ENCODE data around the gene ZMIZ1. TPM values are rescaled to one million over a fixed set of nuclear protein-coding genes. Genes with fewer than 3 reads are reported as not detected.

The ZMIZ1 gene
- total and polyA plus RNA-seq, 7 experiments from 2014 or later: 1.8 to 57.2 (median 14.2) TPM

DNA sequence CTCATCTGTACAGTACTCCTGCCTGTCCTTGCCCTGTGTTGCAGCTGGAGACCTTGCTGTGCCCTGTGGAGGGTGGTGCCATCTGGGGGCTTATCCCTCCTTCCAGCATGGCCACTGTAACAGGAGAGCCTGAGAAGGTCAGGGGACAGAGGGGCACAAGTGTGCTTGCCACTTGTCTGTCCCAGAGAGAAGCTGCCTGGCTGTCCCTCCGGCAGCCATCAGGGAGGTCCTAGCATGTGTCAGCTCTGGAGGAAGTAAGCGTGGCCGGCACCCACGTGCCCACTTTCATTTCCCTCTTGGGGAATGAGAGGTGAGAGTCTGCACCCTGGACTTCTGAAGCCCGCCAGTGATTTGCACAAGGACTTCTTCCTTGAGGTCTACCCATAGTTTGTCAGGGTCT is 181.5 kb downstream of the ZMIZ1 start:
- peak overlapping the region in 2 of 9 donors; percentile 31 to 88 for H3K27ac Mint-ChIP-seq
- ChIA-PET POLR2A (no interaction called here), CTCF (no interaction called here)
- ATAC-seq: peak; percentile 70
- Histone ChIP-seq H3K36me3 (ENCODE audit: control insufficient read depth in 2 of 3, insufficient read depth in 3 of 3, low read length in 3 of 3) (no peaks in the 10 kb centered on the region), H3K4me3 (ENCODE audit: low read length) (no peak overlapping the region), H3K4me1 (ENCODE audit: control insufficient read depth in 2 of 2, insufficient read depth in 2 of 2, low read length in 2 of 2) (peaks cover 3 to 52% of the 10 kb centered on the region in 2 donors), H3K27me3 (ENCODE audit: control insufficient read depth in 2 of 2, insufficient read depth in 2 of 2, low read length in 2 of 2) (no peaks in the 10 kb centered on the region), H3K27ac (ENCODE audit: low read depth, low read length) (no peak overlapping the region), H3K9me3 (ENCODE audit: control insufficient read depth in 2 of 3, low read length in 3 of 3) (no peaks in the 10 kb centered on the region)
- intact Hi-C loops (cut with micrococcal nuclease): no loop called here
- H3K9me3 Mint-ChIP-seq: peaks cover 0 to 5% (median 0%) of the 10 kb centered on the region in 11 donors
- no peaks in the 10 kb centered on the region for H3K27me3 Mint-ChIP-seq
- no peak for DNase-seq
- H3K4me3 Mint-ChIP-seq: peak overlapping the region in 1 of 10 donors; percentile 80
- peaks cover 17 to 70% (median 33%) of the 10 kb centered on the region in 7 donors for H3K4me1 Mint-ChIP-seq
- peaks cover 0 to 4% (median 0%) of the 10 kb centered on the region in 5 donors for H3K36me3 Mint-ChIP-seq

DNA sequence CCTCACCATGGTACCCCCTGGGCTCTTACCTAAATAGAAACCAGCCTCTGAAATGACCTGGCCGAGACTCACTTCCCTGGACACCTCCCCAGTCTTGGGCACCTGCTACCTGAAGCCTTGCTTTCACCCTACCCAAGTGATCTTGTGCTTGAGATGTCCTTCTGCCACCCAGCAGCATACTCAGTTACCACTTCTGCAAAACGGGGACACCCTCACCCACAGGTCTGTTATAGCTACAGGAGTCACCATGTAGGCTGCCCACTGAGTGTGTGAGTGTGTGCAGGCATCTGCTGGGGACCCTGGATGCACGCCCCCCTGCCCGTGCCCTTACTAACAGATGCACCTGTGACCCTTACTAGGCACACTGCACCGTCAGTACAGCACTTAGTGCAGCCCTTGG is 183.7 kb downstream of the ZMIZ1 start:
- Mint-ChIP-seq H3K9me3 (peaks cover 0 to 7% (median 0%) of the 10 kb centered on the region in 11 donors), H3K27me3 (no peaks in the 10 kb centered on the region), H3K36me3 (peaks cover 0 to 4% (median 0%) of the 10 kb centered on the region in 5 donors), H3K4me1 (peaks cover 8 to 63% (median 18%) of the 10 kb centered on the region in 7 donors), H3K4me3 (no peak overlapping the region), H3K27ac (peak overlapping the region in 1 of 9 donors; percentile 11)
- Histone ChIP-seq H3K36me3 (ENCODE audit: control insufficient read depth in 2 of 3, insufficient read depth in 3 of 3, low read length in 3 of 3) (no peaks in the 10 kb centered on the region), H3K4me3 (ENCODE audit: low read length) (no peak overlapping the region), H3K9me3 (ENCODE audit: control insufficient read depth in 2 of 3, low read length in 3 of 3) (no peaks in the 10 kb centered on the region), H3K4me1 (ENCODE audit: control insufficient read depth in 2 of 2, insufficient read depth in 2 of 2, low read length in 2 of 2) (peaks cover 0 to 32% of the 10 kb centered on the region in 2 donors), H3K27ac (ENCODE audit: low read depth, low read length) (no peak overlapping the region), H3K27me3 (ENCODE audit: control insufficient read depth in 2 of 2, insufficient read depth in 2 of 2, low read length in 2 of 2) (no peaks in the 10 kb centered on the region)
- intact Hi-C loops (cut with micrococcal nuclease): no loop called here
- no peak for DNase-seq
- ChIA-PET CTCF (no interaction called here), POLR2A (no interaction called here)
- no peak for ATAC-seq

DNA sequence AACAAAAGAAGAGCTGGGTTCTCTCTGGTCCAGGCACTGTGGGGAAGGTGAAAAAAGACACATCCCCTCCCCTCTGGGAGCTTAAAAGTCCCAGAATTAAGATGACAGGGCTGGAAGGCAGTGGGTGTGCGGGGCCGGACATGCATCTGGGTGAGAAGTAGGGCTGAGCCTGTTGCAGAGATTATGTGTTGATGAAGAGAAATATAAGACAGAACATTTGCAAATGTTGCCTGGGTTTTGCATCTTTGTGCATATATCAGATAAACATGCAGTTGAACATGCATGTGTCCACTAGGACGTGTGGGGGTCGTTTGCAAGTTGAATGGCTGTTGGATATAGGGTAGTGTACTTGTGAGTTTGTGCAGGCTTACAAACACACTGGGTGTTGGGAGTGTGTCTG is 184.2 kb downstream of the ZMIZ1 start:
- Histone ChIP-seq H3K36me3 (ENCODE audit: control insufficient read depth in 2 of 3, insufficient read depth in 3 of 3, low read length in 3 of 3) (no peaks in the 10 kb centered on the region), H3K27ac (ENCODE audit: low read depth, low read length) (no peak overlapping the region), H3K4me3 (ENCODE audit: low read length) (no peak overlapping the region), H3K9me3 (ENCODE audit: control insufficient read depth in 2 of 3, low read length in 3 of 3) (no peaks in the 10 kb centered on the region), H3K27me3 (ENCODE audit: control insufficient read depth in 2 of 2, insufficient read depth in 2 of 2, low read length in 2 of 2) (no peaks in the 10 kb centered on the region), H3K4me1 (ENCODE audit: control insufficient read depth in 2 of 2, insufficient read depth in 2 of 2, low read length in 2 of 2) (peaks cover 0 to 27% of the 10 kb centered on the region in 2 donors)
- peaks cover 0 to 7% (median 0%) of the 10 kb centered on the region in 11 donors for H3K9me3 Mint-ChIP-seq
- intact Hi-C loops (cut with micrococcal nuclease): no loop called here
- no peak for ATAC-seq
- H3K27me3 Mint-ChIP-seq: no peaks in the 10 kb centered on the region
- H3K27ac Mint-ChIP-seq: no peak overlapping the region
- H3K36me3 Mint-ChIP-seq: peaks cover 0 to 4% (median 0%) of the 10 kb centered on the region in 5 donors
- CTCF ChIA-PET: no interaction called here
- H3K4me1 Mint-ChIP-seq: peaks cover 5 to 61% (median 13%) of the 10 kb centered on the region in 7 donors
- no peak for DNase-seq
- H3K4me3 Mint-ChIP-seq: no peak overlapping the region
- POLR2A ChIA-PET: no interaction called here

GRCh38 chr10:79253704-79254103 is 184.9 kb downstream of the ZMIZ1 start:
- H3K9me3 ChIP-seq (ENCODE audit: control insufficient read depth in 2 of 3, low read length in 3 of 3): no peaks in the 10 kb centered on the region
- Mint-ChIP-seq H3K27ac (no peak overlapping the region), H3K9me3 (peaks cover 0 to 7% (median 0%) of the 10 kb centered on the region in 11 donors), H3K4me1 (peaks cover 0 to 56% (median 9%) of the 10 kb centered on the region in 7 donors), H3K4me3 (no peak overlapping the region), H3K36me3 (peaks cover 0 to 4% (median 0%) of the 10 kb centered on the region in 5 donors), H3K27me3 (no peaks in the 10 kb centered on the region)
- H3K27ac ChIP-seq (ENCODE audit: low read depth, low read length): no peak overlapping the region
- CTCF ChIA-PET: no interaction called here
- H3K4me1 ChIP-seq (ENCODE audit: control insufficient read depth in 2 of 2, insufficient read depth in 2 of 2, low read length in 2 of 2): peaks cover 0 to 20% of the 10 kb centered on the region in 2 donors
- intact Hi-C loops (cut with micrococcal nuclease): no loop called here
- no peak overlapping the region for H3K4me3 ChIP-seq (ENCODE audit: low read length)
- no peaks in the 10 kb centered on the region for H3K36me3 ChIP-seq (ENCODE audit: control insufficient read depth in 2 of 3, insufficient read depth in 3 of 3, low read length in 3 of 3)
- POLR2A ChIA-PET: no interaction called here
- no peaks in the 10 kb centered on the region for H3K27me3 ChIP-seq (ENCODE audit: control insufficient read depth in 2 of 2, insufficient read depth in 2 of 2, low read length in 2 of 2)
- DNase-seq (no peak), ATAC-seq (no peak)

DNA sequence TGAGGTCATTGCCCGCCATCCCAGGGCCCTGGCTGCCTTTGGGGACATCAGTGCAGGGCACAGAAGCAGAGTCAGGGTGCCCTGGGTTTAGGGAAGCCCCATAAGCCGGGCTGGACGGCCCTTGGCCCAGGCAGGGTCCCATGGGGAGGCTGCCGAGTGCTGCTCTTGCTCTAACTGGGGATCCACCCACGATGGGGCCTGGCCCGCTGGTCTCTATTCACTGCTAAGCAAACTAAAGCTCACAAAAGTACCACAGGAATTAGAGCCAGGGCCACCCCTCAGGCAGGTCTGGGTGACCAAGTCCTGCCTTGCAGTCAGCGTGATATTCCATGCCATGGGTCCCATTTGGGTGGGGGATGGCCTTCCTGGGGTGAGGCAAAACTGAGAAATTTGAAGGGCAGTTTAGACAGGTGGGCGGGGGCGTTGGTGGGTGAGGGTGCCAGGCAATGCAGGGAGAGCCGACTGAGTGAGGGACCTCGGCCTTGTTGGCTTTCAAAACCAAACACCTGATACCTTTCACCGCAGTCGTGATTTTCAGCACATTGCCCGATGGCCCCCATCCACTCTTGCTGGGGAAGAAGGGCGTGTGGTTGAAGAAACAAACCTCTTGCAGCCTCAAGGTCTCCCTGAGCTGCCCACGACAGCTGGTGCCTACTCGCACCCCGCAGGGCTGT is 185.7 kb downstream of the ZMIZ1 start:
- ATAC-seq (no peak), DNase-seq (no peak)
- POLR2A ChIA-PET: no interaction called here
- Histone ChIP-seq H3K4me1 (ENCODE audit: control insufficient read depth in 2 of 2, insufficient read depth in 2 of 2, low read length in 2 of 2) (peaks cover 0 to 12% of the 10 kb centered on the region in 2 donors), H3K36me3 (ENCODE audit: control insufficient read depth in 2 of 3, insufficient read depth in 3 of 3, low read length in 3 of 3) (no peaks in the 10 kb centered on the region), H3K4me3 (ENCODE audit: low read length) (no peak overlapping the region), H3K27ac (ENCODE audit: low read depth, low read length) (no peak overlapping the region), H3K9me3 (ENCODE audit: control insufficient read depth in 2 of 3, low read length in 3 of 3) (no peaks in the 10 kb centered on the region), H3K27me3 (ENCODE audit: control insufficient read depth in 2 of 2, insufficient read depth in 2 of 2, low read length in 2 of 2) (no peaks in the 10 kb centered on the region)
- CTCF ChIA-PET: no interaction called here
- Mint-ChIP-seq H3K36me3 (peaks cover 0 to 4% (median 0%) of the 10 kb centered on the region in 5 donors), H3K4me1 (peaks cover 0 to 53% (median 13%) of the 10 kb centered on the region in 7 donors), H3K9me3 (peaks cover 0 to 7% (median 0%) of the 10 kb centered on the region in 11 donors), H3K27me3 (no peaks in the 10 kb centered on the region), H3K4me3 (no peak overlapping the region), H3K27ac (no peak overlapping the region)
- intact Hi-C loops (cut with micrococcal nuclease): no loop called here

DNA sequence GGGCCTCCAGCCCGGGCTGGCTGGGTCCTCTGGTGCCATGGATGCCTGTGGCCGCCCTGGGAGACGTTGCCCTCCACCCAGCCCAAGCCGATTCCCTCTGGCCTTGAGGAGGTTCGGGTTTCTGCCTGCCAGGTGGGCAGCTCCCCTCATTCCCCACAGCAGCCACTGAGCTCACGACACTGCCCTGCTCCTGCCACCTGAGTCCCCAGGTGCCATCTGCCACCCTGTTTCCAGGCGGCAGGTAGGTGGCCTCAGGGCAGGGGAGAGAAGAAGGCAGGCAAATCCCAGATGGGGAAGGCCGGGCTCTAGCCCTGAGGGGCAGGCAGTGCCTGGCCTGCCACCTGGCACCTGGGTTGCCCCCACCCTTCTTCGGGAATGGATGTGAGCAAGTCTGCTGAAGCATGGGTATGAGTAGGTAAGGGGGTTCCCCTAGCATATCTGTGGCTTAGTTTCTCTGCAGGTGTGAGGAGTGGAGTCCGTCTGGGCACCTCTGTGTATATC is 186.3 kb downstream of the ZMIZ1 start:
- peaks cover 0 to 7% (median 0%) of the 10 kb centered on the region in 11 donors for H3K9me3 Mint-ChIP-seq
- H3K27me3 Mint-ChIP-seq: no peaks in the 10 kb centered on the region
- H3K4me1 Mint-ChIP-seq: peaks cover 0 to 50% (median 11%) of the 10 kb centered on the region in 7 donors
- ATAC-seq (no peak), DNase-seq (no peak)
- Histone ChIP-seq H3K27ac (ENCODE audit: low read depth, low read length) (no peak overlapping the region), H3K36me3 (ENCODE audit: control insufficient read depth in 2 of 3, insufficient read depth in 3 of 3, low read length in 3 of 3) (no peaks in the 10 kb centered on the region), H3K9me3 (ENCODE audit: control insufficient read depth in 2 of 3, low read length in 3 of 3) (no peaks in the 10 kb centered on the region), H3K4me1 (ENCODE audit: control insufficient read depth in 2 of 2, insufficient read depth in 2 of 2, low read length in 2 of 2) (peaks cover 0 to 6% of the 10 kb centered on the region in 2 donors), H3K27me3 (ENCODE audit: control insufficient read depth in 2 of 2, insufficient read depth in 2 of 2, low read length in 2 of 2) (no peaks in the 10 kb centered on the region), H3K4me3 (ENCODE audit: low read length) (no peak overlapping the region)
- no peak overlapping the region for H3K27ac Mint-ChIP-seq
- intact Hi-C loops (cut with micrococcal nuclease): no loop called here
- H3K36me3 Mint-ChIP-seq: peaks cover 0 to 4% (median 0%) of the 10 kb centered on the region in 5 donors
- no peak overlapping the region for H3K4me3 Mint-ChIP-seq
- ChIA-PET CTCF (no interaction called here), POLR2A (no interaction called here)
